B cell (primary cell): ENCODE data around the gene TSC22D4. TPM values are rescaled to one million over a fixed set of nuclear protein-coding genes. Genes with fewer than 3 reads are reported as not detected.

Source experiments
- ATAC-seq: fragments of 200-7000 bp; cut with Tn5 transposase; one replicate; pipeline ENCODE4 v1.10.0; 2021; ENCODE audit warnings: low read depth, mild to moderate bottlenecking, moderate number of reproducible peaks, moderate library complexity
- CTCF ChIA-PET: fragments of 350-600 bp; sonication (Branson Sonifier 250); formaldehyde crosslinking; loops from one replicate; lab custom pipeline; 2021; ENCODE audit warnings: antibody characterized with exemption, inconsistent platforms; lab: Charles Lee
- POLR2A ChIA-PET: fragments of 350-600 bp; sonication (Branson Sonifier 250); formaldehyde crosslinking; loops from one replicate; lab custom pipeline; 2021; ENCODE audit warnings: antibody characterized with exemption; lab: Charles Lee
- DNase-seq: peaks from one replicate; pipeline ENCODE4 v3.0.0; 2013
- H2AFZ ChIP-seq: 2 replicates; pipeline ENCODE4 v1.6.1; 2012; ENCODE audit warnings: mild to moderate bottlenecking, low read depth, low read length; ENCODE audit not compliant: insufficient read depth, poor library complexity, severe bottlenecking
- H3K27ac ChIP-seq, 2 donors: 1 replicate in 1 of 2; 2 replicates in 1 of 2; pipeline ENCODE4 v1.5.1; 2012 to 2013; ENCODE audit warnings: low read length in 2 of 2, mild to moderate bottlenecking in 2 of 2, moderate library complexity in 1 of 2
- H3K27me3 ChIP-seq, 4 experiments: fragments of 200-600 bp in 1 of 4; sonication (generic) in 1 of 4; replicated peaks in 1 of 4; 1 replicate in 2 of 4; 2 replicates in 2 of 4; pipeline versions ENCODE4 v1.6.1 to v1.7.0; 2013 to 2016; ENCODE audit warnings: low read length in 3 of 4, mild to moderate bottlenecking in 2 of 4, mixed read lengths in 1 of 4, moderate library complexity in 1 of 4; ENCODE audit not compliant: insufficient read depth in 4 of 4, control insufficient read depth in 3 of 4; ENCODE audit errors: control extremely low read depth in 1 of 4
- H3K36me3 ChIP-seq, 2 experiments: replicated peaks in 1 of 2; 1 replicate in 1 of 2; 2 replicates in 1 of 2; pipeline versions ENCODE4 v1.6.1 to v1.7.1; 2013; ENCODE audit warnings: low read length in 1 of 2; ENCODE audit not compliant: insufficient read depth in 2 of 2, control insufficient read depth in 1 of 2; ENCODE audit errors: control extremely low read depth in 1 of 2, extremely low read depth in 1 of 2
- H3K4me1 ChIP-seq, 2 donors: fragments of 200-600 bp in 1 of 2; sonication (generic) in 1 of 2; 1 replicate in 1 of 2; 2 replicates in 1 of 2; pipeline versions ENCODE4 v1.5.1 to v1.6.1; 2013 to 2017; ENCODE audit warnings: low read length in 2 of 2; ENCODE audit not compliant: control insufficient read depth in 2 of 2, insufficient read depth in 2 of 2
- H3K4me2 ChIP-seq: replicated peaks from 2 replicates; pipeline ENCODE3; 2012; ENCODE audit warnings: mild to moderate bottlenecking, low read depth, low read length; ENCODE audit not compliant: poor library complexity, severe bottlenecking
- H3K4me3 ChIP-seq, 5 experiments: fragments of 200-600 bp in 1 of 5; sonication (generic) in 1 of 5; 1 replicate in 3 of 5; 2 replicates in 2 of 5; pipeline versions ENCODE4 v1.5.1 to v1.7.0; 2011 to 2016; ENCODE audit warnings: low read length in 4 of 5, mild to moderate bottlenecking in 4 of 5, low read depth in 2 of 5, control low read depth in 1 of 5, moderate library complexity in 1 of 5; ENCODE audit not compliant: insufficient read depth in 1 of 5; ENCODE audit errors: control extremely low read depth in 1 of 5, extremely low read depth in 1 of 5
- H3K79me2 ChIP-seq: fragments of 200-600 bp; sonication (generic); one replicate; pipeline ENCODE4 v1.6.0; 2016; ENCODE audit warnings: low read length; ENCODE audit not compliant: control insufficient read depth, insufficient read depth
- H3K9ac ChIP-seq: fragments of 200-600 bp; sonication (generic); 2 replicates; pipeline ENCODE4 v1.6.1; 2017; ENCODE audit warnings: mild to moderate bottlenecking, low read length, moderate library complexity
- H3K9me3 ChIP-seq, 3 donors: one replicate each; pipeline versions ENCODE4 v1.6.1 to v1.7.1; 2013; ENCODE audit warnings: low read length in 2 of 3; ENCODE audit not compliant: control insufficient read depth in 2 of 3, insufficient read depth in 1 of 3; ENCODE audit errors: control extremely low read depth in 1 of 3
- H4K20me1 ChIP-seq: 2 replicates; pipeline ENCODE4 v1.6.0; 2012; ENCODE audit warnings: mild to moderate bottlenecking, low read length; ENCODE audit not compliant: insufficient read depth, control insufficient read depth, poor library complexity, severe bottlenecking
- H3K27ac Mint-ChIP-seq: one replicate; pipeline ENCODE4 v1.8.0; 2021; ENCODE audit warnings: mixed read lengths
- H3K27me3 Mint-ChIP-seq: one replicate; pipeline ENCODE4 v1.8.0; 2021; ENCODE audit warnings: mixed read lengths
- H3K4me1 Mint-ChIP-seq: one replicate; pipeline ENCODE4 v1.8.0; 2021; ENCODE audit warnings: mixed read lengths
- H3K4me3 Mint-ChIP-seq: one replicate; pipeline ENCODE4 v1.8.0; 2021; ENCODE audit warnings: mixed read lengths
- H3K9me3 Mint-ChIP-seq: one replicate; pipeline ENCODE4 v1.8.0; 2022; ENCODE audit warnings: mixed read lengths; ENCODE audit not compliant: insufficient read depth
- EZH2 ChIP-seq: IDR thresholded peaks from 2 replicates; pipeline ENCODE4 v1.6.1; 2012; ENCODE audit warnings: borderline replicate concordance, low read depth, mild to moderate bottlenecking, moderate library complexity, low read length; ENCODE audit not compliant: insufficient read depth, poor library complexity, severe bottlenecking
- WGBS: methylation state at CpG from one replicate; pipeline ENCODE4 v1.1.5; 2013; ENCODE audit warnings: missing lambda C conversion rate; ENCODE audit not compliant: insufficient coverage; 5-methylcytosine and 5-hydroxymethylcytosine counted together
- intact Hi-C: fragments of 100-400 bp; cut with micrococcal nuclease; formaldehyde crosslinking; loops from one replicate; pipeline ENCODE4 v1.10.0; 2022
- polyA plus RNA-seq: library from polyadenylated mRNA; depleted of rRNA; stranded (reverse); fragments of >200 nt; gene quantifications from 2 replicates; pipeline ENCODE4 v1.2.3, GENCODE V29; 2012
- total RNA-seq, 2 donors: library from RNA; stranded (reverse); fragments of 120-200 nt in 1 of 2; gene quantifications; 1 replicate in 1 of 2; 2 replicates in 1 of 2; pipeline versions ENCODE4 v1.2.3 to v1.2.4, GENCODE V29; 2013 to 2022
- TF ChIP-seq, protein P1 (sequence below): fragments of 200-600 bp; IDR thresholded peaks from one replicate; pipeline ENCODE4 v1.8.0; 2022; ENCODE audit warnings: antibody characterized with exemption, mild to moderate bottlenecking

TSC22D4 gene
- total and polyA plus RNA-seq, 2 donors (not counting 1 experiment from before 2014, with no cell fraction given): 80.2 to 92.8 TPM

GRCh38 chr7:100444311-100445278, 34.4 kb downstream of the TSC22D4 start:
- Mint-ChIP-seq H3K27ac (peak overlapping the region; percentile 77), H3K4me3 (no peak overlapping the region), H3K9me3 (no peaks in the 10 kb centered on the region), H3K4me1 (peaks cover 15% of the 10 kb centered on the region), H3K27me3 (no peaks in the 10 kb centered on the region)
- Histone ChIP-seq H3K79me2 (no peaks in the 10 kb centered on the region), H3K4me1 (peaks cover 15 to 22% of the 10 kb centered on the region in 2 donors), H3K4me2 (peak overlapping the region; percentile 55), H3K4me3 (no peak overlapping the region), H3K9me3 (no peaks in the 10 kb centered on the region), H3K36me3 (no peaks in the 10 kb centered on the region), H4K20me1 (no peaks in the 10 kb centered on the region), H3K9ac (no peak overlapping the region), H2AFZ (peak overlapping the region; percentile 73), H3K27me3 (no peaks in the 10 kb centered on the region), H3K27ac (peak overlapping the region; percentile 30 to 51)
- DNase-seq (no peak), ATAC-seq (peak; percentile 47)
- intact Hi-C loops: no loop called here
- no peak for TF ChIP-seq EZH2
- TF ChIP-seq, protein P1, sequence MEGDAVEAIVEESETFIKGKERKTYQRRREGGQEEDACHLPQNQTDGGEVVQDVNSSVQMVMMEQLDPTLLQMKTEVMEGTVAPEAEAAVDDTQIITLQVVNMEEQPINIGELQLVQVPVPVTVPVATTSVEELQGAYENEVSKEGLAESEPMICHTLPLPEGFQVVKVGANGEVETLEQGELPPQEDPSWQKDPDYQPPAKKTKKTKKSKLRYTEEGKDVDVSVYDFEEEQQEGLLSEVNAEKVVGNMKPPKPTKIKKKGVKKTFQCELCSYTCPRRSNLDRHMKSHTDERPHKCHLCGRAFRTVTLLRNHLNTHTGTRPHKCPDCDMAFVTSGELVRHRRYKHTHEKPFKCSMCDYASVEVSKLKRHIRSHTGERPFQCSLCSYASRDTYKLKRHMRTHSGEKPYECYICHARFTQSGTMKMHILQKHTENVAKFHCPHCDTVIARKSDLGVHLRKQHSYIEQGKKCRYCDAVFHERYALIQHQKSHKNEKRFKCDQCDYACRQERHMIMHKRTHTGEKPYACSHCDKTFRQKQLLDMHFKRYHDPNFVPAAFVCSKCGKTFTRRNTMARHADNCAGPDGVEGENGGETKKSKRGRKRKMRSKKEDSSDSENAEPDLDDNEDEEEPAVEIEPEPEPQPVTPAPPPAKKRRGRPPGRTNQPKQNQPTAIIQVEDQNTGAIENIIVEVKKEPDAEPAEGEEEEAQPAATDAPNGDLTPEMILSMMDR: no peak
- ChIA-PET CTCF (interaction anchor here (1.0 to 4.7 kb wide), 7 partner anchors 8 to 119 kb away, joined by 3 to 26 read pairs (median 4); partner anchors contain the start of gene PPP1R35), POLR2A (interaction anchor here (0.6 to 1.2 kb wide), 3 partner anchors 16 to 169 kb away, joined by 3 to 4 read pairs (median 3); partner anchors contain the start of gene ZCWPW1)
- 43% methylated on average over 9 of the region's 14 CpGs for WGBS
